HEK293 (cell line): ENCODE results near the gene ADAMTSL3.
"Not testable (repeated sequence)": the region's sequence is repeated elsewhere in the genome, so short reads cannot be mapped to it uniquely, and the experiment has no call there.

Experiments
- CTCF ChIP-seq: fragments of 450-650 bp; formaldehyde crosslinking; IDR thresholded peaks from 2 replicates; pipeline ENCODE4 v1.5.1; 2016; ENCODE audit warnings: missing biosample characterization, missing genetic modification characterization
- GLI2 ChIP-seq: fragments of 450-650 bp; formaldehyde crosslinking; IDR thresholded peaks from 2 replicates; pipeline ENCODE4; 2017; ENCODE audit warnings: missing biosample characterization, missing genetic modification characterization, low read depth, borderline replicate concordance
- HOXA7 ChIP-seq: sonication (generic); formaldehyde crosslinking; IDR thresholded peaks from 2 replicates; pipeline ENCODE4 v1.8.1; 2022; ENCODE audit warnings: missing genetic modification reagents, borderline replicate concordance
- OVOL3 ChIP-seq: fragments of 450-650 bp; formaldehyde crosslinking; IDR thresholded peaks from 2 replicates; pipeline ENCODE4 v1.5.1; 2016; ENCODE audit warnings: missing biosample characterization, missing genetic modification characterization
- SETDB1 ChIP-seq: IDR thresholded peaks from one replicate; pipeline ENCODE4 v1.6.1; 2017; ENCODE audit warnings: mild to moderate bottlenecking, low read length, moderate library complexity, mixed read lengths; ENCODE audit not compliant: insufficient read length
- ZBTB1 ChIP-seq: fragments of 450-650 bp; formaldehyde crosslinking; IDR thresholded peaks from 2 replicates; pipeline ENCODE4 v1.5.1; 2016; ENCODE audit warnings: missing biosample characterization, missing genetic modification characterization
- ZBTB21 ChIP-seq: fragments of 450-650 bp; formaldehyde crosslinking; IDR thresholded peaks from 2 replicates; pipeline ENCODE4 v1.5.1; 2017; ENCODE audit warnings: missing biosample characterization, missing genetic modification characterization
- ZBTB44 ChIP-seq: fragments of 450-650 bp; IDR thresholded peaks from 2 replicates; pipeline ENCODE4 v1.5.1; 2018; ENCODE audit warnings: missing biosample characterization, mild to moderate bottlenecking, missing genetic modification characterization
- ZFP37 ChIP-seq: fragments of 450-650 bp; formaldehyde crosslinking; IDR thresholded peaks from 2 replicates; pipeline ENCODE4 v1.5.1; 2016; ENCODE audit warnings: missing biosample characterization, missing genetic modification characterization
- ZNF138 ChIP-seq: fragments of 450-650 bp; formaldehyde crosslinking; IDR thresholded peaks from 2 replicates; pipeline ENCODE4 v1.5.1; 2016; ENCODE audit warnings: missing biosample characterization, missing genetic modification characterization, borderline replicate concordance
- ZNF776 ChIP-seq: fragments of 450-650 bp; formaldehyde crosslinking; IDR thresholded peaks from 2 replicates; pipeline ENCODE4 v1.5.0; 2017; ENCODE audit warnings: missing biosample characterization, missing genetic modification characterization, borderline replicate concordance

DNA sequence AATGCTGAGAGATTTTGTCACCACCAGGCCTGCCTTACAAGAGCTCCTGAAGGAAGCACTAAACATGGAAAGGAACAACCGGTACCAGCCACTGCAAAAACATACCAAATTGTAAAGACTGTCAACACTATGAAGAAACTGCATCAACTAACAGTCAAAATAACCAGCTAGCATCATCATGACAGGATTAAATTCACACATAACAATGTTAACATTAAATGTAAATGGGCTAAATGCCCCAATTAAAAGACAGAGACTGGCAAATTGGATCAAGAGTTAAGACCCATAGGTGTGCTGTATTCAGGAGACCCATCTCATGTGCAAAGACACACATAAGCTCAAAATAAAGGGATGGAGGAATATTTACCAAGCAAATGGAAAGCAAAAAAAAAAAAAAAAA is 311.0 kb downstream of the ADAMTSL3 start:
- not testable (repeated sequence) for TF ChIP-seq ZBTB21 (tag by site-specific recombination); ZFP37; ZNF138 (tag by site-specific recombination); HOXA7 (CRISPR knock-in tag); GLI2; SETDB1; CTCF (tag by site-specific recombination); OVOL3 (tag by site-specific recombination); ZNF776 (tag by site-specific recombination); ZBTB1 (tag by site-specific recombination); ZBTB44 (tag by site-specific recombination)
